OCI-LY7 (cell line): Measurements from ENCODE around the gene GPATCH8.

Experiments used
- EZH2phosphoT487 ChIP-seq: fragments of 200-600 bp; sonication (generic); IDR thresholded peaks from 2 replicates; pipeline ENCODE4 v1.6.1; 2018; ENCODE audit warnings: low read depth, borderline replicate concordance, mild to moderate bottlenecking, mixed run types, antibody characterized with exemption, low read length, moderate library complexity, mixed read lengths
- TF ChIP-seq, protein P1 (sequence below): fragments of 200-600 bp; sonication (generic); conservative IDR thresholded peaks from 2 replicates; pipeline ENCODE4 v1.5.1; 2014; ENCODE audit warnings: mild to moderate bottlenecking, antibody characterized with exemption, low read length, moderate library complexity, mixed read lengths

DNA sequence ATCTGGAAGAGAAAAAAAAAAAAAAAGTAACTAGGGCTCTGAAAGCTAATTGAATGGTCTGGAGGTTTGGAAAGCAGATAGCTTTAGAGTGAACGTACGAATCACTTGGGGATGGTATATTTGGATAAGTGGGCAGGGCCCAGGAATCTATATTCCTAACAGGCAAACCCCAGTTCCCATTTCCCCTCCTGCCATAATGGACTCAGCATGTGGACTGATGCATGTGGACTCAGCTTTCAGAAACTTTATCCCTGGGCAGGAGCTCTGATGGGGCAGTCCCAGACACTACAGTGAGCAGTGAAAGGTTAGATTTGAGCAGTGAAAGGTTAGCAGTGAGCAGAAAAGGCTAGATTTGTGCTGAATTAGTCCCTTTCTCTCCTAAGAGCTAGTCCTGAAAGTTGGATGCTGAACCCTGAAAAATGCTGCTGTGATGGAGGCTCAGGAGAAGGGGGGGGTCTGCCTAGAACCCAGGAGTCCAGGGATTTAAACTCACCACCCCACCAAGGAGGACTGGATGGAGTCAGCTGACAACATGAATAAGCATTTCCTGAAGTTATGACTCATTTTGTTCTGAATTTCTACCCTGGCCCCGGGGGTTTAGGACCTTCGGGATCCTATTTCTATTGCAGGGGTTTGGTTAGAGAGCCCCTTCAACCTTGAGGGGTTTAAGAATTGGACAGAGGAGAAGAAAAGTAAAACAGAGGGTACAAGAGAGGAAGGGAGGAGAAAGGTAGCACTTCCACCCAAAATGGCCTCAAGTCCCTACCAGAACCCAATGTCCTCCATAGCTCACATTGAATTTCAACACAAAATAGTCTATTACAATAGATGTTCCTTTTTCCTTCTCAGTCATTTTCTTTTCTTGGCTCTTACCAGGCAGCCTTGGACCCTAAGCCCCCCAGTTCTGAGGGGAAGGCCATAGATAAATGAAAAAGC is 43.7 kb upstream of the GPATCH8 start:
- TF ChIP-seq, protein P1, sequence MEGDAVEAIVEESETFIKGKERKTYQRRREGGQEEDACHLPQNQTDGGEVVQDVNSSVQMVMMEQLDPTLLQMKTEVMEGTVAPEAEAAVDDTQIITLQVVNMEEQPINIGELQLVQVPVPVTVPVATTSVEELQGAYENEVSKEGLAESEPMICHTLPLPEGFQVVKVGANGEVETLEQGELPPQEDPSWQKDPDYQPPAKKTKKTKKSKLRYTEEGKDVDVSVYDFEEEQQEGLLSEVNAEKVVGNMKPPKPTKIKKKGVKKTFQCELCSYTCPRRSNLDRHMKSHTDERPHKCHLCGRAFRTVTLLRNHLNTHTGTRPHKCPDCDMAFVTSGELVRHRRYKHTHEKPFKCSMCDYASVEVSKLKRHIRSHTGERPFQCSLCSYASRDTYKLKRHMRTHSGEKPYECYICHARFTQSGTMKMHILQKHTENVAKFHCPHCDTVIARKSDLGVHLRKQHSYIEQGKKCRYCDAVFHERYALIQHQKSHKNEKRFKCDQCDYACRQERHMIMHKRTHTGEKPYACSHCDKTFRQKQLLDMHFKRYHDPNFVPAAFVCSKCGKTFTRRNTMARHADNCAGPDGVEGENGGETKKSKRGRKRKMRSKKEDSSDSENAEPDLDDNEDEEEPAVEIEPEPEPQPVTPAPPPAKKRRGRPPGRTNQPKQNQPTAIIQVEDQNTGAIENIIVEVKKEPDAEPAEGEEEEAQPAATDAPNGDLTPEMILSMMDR = no peak
- TF ChIP-seq EZH2phosphoT487 = no peak
